Activated CD4-positive, alpha-beta T cell treated with anti-CD3 and anti-CD28 coated beads, Interleukin-2, amount 50 U/mL, for 24 hours (primary cell): ENCODE measurements around the gene COL25A1.

Experiments used
- DNase-seq, 2 donors: peaks; one replicate each; pipeline ENCODE4 v3.0.0-alpha.2; 2020; ENCODE audit warnings: low read depth in 1 of 2, low spot score in 1 of 2

The COL25A1 gene

DNA sequence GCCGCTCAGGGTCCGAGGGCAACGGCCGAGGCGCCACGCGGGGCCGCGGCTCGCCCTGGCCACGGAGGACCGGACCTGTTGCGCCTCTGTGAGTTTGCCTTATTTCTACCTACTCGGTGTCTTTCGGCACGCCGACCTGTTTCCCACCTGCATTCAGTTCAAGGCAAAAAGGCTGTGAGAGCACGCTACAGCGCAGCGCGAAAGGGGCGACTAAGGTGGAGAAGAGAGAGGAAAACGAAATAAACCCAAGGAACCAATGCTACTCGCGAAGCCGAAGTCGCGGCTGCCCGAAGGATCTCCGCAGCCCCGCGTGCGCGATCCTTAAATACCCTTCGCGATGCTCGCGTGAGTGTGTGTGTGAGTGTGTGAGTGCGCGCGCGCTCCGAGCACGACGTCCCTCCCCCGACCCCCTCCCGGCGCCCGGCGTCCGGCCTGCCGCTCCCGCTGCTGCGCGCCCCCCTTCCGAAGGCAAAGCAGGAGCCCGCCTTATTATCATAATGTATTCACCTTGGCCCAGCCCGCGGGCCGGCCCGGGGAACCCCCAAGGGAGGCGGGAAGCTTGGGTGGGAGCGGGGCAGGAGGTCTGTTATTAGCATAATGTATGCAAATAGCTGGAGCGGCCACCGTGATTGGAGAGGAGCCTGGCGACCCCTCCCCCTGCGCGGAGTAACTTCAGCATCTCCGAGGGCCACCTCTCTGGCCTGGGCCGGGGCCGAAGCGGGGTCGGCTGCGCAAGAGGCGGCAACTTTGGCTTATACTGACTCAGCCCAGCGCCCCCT is at the start of gene COL25A1:
Gene COL25A1 (minus strand): TSS at position 298 of the 779 bp plus-strand sequence.
- peak in 1 of 2 donors; percentile 19 for DNase-seq

DNA sequence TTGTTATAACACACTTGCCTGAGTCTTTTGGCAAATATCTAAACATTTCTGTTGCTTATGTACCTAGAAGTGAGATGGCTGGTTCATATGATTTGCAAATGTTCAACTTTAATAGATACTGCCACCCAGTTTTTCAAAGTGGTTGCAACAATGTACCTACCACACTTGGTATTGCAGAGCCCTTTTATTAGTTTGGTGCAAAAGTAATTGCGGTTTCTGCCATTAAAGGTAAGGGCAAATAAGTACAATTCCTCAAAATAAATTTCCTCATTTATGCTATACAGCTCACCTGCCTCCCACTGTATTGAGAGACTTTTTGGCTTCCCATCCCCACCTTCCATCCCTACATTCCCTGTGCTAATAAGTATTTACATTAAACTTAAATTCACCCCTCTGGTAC is 47.7 kb upstream of the COL25A1 start:
- DNase-seq: no peak

DNA sequence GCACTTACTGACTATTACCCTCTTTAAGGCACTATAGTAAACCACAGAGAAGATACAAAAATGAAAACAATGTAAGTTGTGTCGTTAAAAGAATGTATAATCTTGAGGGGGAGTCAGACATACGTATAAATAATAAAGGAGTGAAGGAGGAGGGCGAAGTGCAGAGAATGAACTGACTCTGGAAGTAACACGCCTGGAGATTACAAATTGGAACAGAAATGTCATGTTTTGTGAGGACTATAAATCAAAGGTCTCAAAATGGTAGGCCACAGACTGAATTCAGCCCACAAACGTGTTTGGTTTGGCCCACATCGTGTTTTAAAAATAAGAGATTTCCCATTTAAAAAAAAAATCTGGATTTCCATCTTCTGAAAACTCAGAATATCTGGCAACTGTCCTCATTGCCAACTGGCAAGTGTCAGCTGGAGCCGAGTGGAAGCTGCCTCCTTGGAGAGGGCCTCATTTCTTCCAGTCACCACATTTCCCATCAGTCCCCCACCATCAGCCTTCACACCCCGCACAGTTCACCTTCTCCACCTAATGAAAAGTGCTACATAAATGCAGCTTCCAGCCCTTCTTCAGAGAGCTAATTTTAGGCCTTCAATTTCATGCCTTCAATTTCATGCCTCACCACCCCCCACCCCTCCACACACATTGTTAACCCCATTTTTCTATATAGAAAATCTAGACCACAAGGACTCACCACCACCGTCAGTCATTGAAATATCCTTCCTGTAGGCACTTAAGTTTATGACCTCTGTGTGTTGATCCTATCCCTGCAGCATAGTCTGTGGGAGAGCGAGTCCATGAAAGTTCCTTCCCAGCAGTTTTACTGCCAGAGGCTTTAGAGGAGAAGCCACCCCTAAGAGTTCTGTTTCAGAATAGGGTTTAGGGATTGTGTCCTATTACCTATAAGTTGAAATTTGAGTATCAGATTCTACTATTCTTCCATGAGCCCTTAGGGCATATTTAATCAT is 32.0 kb upstream of the COL25A1 start:
- no peak for DNase-seq

DNA sequence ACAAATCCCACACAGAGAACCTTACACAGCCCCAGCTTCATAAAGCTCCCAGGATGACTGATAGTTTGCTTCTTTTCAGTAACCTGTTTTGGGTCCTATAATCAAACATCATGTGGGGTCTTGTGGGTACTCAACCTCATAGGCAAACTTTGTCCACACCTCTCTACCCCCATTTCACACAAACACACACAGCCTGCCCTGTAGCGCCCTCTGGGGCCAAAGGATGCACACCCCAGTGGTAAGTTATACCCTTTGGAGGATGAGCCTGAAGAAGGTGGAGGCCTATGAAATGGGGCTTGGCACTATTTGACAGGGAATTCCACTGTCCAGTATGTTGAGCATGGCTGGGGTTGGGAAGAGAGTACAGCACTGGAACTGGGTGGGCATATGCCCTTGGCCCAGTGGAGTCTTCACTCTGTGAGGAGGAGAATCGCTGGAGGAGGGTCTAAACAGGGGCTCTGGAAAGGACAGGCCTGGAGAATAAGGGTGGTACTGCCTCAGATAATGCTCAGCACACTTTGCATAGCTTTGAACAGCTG is 30.5 kb upstream of the COL25A1 start:
- DNase-seq: no peak

DNA sequence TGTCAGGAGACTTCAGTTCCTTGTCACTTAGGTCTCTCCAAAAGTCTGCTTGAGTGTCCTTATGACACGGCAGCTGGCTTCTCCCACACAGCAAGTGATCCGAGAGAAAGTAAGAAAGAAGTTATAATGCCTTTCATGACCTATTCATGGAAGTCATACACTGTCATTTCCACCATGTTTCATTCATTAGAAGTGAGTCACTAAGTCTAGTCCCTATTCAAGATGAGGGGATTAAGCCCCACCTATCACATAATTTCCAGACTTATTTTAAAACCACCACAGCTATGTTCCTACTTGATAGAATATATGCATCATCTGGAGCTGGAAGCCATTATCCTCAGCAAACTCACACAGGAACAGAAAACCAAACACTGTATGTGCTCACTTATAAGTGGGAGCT is 25.2 kb upstream of the COL25A1 start:
- no peak for DNase-seq

DNA sequence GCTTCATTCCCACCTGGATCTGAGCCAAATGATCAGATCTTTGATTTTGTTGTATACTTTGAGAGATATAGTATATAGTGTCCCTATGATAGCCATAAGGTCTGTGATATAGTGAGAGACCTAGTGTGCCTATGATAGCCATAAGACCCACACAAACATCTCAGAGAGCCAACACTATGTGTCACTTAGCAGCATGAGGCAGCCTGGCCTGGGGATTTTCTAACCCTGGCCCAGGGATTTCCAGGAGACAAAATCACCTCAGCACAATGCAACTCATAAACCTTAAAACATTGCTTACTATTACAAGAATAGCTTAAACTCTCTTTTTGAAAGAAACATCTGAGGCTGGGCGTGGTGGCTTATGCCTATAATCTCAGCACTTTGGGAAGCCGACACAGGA is 23.2 kb upstream of the COL25A1 start:
- DNase-seq: no peak

DNA sequence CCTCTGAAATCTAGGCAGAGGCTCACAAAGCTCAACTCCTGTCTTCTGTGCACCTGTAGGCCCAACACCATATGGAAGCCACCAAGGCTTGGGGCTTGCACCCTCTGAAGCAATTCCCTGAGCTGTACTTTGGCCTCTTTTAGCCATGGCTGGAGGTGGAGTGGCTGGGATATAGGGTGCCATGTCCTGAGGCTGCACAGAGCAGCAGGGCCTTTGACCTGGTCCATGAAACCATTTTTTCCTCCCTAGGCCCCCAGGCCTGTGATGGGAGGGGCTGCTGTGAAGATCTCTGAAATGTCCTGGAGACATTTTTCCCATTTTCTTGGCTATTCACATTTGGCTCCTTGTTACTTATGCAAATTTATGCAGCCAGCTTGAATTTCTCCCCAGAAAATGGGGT is 20.9 kb upstream of the COL25A1 start:
- no peak for DNase-seq

DNA sequence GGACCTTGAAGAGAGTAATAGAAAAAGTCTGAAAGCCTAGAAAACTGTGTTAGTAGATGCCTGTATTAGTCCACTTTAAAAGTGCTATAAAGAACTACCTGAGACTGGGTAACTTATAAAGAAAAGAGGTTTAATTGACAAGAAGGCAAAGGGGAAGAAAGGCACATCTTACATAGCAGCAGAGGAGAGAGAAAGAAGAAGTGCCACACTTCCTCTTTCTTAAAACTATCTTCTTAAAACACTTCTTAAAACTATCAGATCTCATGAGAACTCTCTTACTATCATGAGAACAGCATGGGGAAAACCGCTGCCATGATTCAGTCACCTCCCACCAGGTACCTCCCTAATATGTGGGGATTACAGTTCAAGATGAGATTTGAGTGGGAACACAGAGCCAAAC is 18.8 kb upstream of the COL25A1 start:
- no peak for DNase-seq

DNA sequence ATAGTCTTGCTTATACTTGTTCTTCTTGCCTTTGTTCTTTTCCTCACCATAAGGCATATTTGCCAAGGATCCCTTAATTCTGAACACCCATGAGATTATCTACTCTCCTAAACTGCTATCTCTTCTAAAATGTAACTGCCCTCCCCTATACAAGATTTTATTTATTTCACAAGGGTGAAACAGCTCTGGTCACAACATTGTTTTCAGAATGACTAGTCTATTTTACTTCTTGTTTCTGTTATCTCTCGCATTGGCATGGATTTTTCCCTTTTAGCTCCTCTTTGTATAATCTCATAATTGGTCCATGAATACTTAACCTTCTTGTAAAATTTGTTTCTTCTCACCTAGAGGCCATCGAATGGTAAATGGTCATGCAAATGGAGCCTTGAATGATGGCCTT is 17.2 kb upstream of the COL25A1 start:
- DNase-seq: no peak

DNA sequence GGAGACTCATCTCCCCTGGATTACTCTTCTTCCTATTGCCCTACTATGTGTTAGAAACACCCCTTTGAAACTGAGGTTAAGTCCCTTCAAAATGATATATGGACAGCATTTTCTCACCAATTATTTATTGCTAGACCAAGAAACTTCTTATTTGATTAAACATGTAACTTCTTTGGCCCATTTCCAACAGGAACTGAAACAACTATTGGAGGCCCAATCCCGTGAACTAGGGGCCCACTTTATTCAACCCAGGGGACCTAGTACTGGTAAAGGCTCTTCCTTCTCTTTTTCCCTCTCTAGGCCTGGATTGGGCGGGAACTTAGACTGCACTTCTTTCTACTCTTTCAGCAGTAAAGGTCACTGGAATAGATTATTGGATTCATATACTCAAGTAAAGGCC is 16.7 kb upstream of the COL25A1 start:
- no peak for DNase-seq

DNA sequence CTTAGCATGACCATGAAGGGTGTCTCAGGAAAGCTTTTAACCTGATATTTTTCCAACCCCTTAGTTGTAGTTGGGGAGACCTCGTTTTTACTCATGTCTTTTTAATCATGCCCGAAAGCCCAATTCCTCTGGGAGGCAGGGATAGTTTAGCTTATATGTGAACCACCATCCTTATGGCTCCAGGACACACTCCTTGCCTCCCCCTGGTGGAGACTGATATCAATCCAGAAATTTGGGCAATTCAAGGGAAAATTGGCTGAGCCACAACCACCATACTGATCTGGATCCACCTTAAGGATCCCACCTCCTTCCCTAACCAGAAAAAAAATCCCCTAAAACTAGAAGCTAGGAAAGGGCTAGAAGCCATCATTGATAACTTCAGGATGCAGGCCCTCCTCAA is 13.4 kb upstream of the COL25A1 start:
- no peak for DNase-seq

DNA sequence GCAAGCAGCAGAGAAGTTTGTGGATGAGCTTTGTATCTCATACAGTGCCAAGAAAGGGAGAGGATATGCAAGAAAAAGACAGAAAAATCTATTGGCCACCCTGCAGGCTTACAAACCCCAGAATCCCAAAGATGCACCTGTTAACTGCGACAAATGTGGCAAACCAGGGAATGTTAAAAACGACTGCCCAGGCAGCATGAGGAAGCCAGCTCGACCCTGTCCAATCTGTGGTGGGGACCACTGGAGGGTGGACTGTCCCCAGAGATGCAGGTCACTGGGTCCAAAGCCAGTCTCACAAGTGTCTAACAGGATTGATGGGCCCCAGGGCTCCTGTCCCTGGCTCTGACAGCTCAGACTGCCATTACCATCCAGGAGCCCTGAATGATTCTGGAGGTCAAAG is 12.9 kb upstream of the COL25A1 start:
- no peak for DNase-seq

DNA sequence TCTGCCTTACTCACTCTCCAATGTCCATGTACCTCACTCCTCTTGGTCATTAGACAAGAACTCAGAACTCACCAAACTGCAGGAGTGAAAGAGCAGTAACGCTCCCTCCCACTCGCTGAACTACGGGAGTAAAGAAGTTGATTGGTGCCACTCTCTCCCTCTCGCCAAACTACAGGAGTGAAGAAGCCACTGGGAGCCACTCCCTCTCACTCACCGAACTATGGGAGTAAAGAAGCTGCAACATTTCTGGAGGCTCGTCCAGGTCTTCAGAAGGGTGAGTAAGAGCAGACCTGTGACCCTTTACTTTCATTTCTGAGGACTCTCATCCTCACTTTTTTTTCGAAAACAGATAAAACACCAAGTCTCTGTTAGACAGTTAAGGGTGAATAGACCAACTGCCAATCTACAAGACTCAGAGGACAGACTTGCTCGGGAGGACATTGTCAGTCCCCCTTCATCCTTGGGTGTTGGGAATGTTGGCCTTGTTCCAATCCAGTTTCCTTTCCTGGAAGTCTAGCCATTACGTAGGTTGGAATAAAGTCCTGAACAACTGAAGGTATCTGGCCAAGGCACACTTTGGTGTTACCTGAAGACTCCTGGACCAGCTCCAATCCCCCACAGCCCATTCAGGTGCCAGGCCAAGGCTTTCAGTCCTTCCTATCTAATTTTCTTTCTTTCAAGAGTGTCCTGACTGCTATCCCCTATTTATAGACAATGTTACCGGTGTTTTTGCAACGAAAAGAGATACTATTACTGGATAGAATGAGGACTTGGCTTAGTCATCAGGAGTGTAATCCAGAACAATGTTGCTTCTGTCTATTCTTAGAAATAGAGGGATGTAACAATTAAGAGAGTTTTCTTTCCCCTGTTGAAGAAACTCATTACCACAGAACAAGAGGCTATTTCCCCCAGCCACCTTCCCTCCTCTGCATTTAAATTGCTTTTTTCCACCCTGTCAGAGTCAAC is 11.0 kb upstream of the COL25A1 start:
- no peak for DNase-seq

DNA sequence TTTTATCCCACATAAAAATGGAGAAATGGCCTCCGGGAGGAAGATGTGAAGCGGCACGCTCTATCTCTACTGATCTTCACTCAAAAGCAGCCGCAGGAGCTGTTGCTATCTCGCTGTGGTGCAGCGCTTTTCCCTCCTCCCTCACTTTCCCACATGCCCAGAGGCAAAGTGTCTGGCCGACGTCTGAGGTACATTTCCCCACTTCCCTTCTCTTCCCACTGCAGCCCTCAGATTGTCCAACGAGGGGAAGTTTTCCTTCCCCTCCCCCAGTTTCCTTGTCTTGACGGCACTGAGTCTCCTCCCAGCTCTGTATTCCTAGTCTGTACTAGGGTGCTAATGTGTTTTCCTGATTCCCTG is 660 bp upstream of the COL25A1 start:
- DNase-seq: no peak

DNA sequence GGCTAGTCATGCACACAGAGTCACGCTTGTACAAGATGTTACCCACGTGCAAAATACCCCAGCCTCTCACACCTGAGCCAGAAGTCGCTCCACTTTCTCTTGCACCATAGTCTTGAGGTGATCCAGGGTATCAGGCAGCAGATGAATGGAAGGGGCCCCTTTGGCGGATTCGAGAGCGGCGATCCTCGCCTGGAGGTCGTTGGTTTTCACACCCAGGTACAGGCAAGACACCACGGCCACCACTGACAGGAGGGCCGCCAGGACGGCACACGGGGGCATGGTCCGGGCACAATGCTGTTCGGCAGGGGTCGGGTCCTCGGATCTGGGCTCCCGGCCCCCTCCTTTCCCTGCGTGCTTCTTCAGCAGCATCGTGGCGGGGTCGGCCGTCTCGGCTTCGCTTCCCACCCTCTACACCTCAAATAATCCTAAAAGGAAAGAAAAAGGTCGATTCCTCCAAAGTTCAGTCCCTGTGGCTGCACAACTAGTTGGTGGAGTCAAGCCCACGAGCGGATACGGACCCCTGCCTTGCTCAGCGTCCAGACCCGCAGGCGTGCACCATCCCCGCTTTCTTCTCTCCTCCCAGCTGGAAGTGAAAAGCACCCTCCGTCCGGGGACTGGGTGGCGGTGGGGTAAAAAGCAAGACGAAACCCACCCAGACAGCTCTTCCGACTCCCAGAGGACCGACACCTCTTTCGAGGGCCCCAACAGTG is 652 bp downstream of the COL25A1 start:
- no peak for DNase-seq

DNA sequence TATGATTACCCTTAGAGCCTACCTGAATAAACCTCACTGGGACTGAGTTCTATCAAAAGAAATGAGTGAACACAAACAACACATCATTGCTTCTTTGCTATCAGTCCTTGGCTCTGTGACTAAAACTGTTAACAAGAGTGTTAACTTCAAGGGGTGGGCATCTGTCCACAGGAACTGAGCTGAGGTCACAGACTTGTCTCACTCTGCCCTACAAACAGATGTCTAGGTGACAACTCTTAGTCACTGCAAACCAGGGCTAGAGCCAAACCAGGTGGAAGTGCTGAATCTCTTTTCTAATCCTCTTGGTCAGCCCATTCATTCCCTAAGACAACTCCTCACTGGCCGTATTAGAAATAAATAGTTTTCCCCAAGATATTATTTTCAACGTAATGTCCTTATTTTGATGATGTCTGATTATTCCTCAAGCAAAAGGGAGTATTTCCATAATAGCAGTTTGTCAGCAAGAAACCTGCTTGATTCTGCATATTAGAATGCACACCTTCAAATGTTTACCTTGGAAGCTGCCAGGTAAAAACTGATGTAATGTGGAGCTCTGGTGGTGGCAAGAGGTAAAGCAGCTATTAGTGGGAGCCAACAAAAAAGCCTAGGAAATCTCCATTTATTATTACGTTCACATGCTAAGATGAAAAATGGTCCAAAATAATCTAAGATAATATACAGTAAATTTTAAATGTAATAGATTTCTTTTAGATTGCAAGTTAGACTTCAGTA is 4.0 kb downstream of the COL25A1 start:
- DNase-seq: no peak

DNA sequence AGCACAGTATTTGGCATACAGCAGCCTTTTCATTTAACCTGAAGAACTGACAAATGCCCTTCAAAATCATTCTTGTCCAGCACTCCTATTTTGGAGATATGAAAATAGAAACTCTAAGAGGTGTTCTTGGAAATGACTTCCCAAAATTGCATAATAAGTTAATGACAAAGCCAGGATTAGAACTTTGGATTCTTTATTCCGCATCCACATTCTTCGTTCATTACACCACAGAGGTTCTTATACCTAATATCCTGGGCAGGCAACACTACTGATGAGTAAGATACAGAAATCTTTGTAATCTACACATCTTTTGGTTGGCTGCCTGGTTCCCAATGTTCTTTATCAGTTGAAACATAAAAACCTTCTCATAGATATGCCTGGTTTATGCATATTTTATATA is 5.9 kb downstream of the COL25A1 start:
- no peak for DNase-seq

DNA sequence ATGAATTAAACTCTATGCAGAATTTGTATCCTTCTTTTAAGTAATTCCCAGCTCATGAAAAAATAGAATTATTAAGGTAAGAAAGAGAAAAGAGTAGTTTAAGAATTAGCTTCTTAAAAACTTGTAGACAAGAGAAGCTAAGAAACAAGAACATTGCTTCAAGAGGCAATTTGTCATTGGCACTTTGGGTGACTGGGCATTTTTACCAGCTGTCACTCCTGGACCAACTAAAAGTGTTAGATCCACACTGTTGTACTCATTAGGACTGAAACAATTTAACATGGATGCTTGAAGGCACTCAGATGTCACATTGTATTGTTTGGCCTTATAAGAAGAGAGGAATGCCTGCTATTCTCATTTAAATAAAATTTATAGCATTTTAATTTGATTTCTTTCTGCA is 7.4 kb downstream of the COL25A1 start:
- no peak for DNase-seq

DNA sequence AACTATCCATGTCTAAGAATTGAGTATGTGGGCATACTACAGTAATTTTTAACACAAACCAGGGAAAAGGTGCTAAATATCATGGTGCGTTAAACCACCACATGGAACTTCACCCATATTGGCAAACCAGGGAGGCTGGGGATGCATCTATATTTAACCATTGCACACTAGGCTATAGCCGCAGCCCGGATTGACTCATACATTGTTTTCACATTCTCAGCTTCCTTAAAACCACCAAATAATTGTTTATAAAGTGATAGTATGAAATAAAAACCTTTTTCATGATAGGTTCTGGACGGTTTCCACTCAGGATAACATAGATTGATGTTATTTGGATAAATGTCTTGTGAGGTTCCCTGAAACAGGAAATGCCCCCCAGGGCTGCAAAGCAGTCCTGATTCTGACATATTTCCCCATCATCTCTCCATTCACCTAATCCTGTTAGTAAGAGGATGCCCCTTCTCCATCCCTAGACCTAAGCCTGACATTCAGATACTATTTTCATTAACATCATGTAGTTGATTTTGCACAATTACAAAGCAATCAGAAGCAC is 7.9 kb downstream of the COL25A1 start:
- no peak for DNase-seq
